Caco-2 (cell line): Measurements from ENCODE around the gene MINDY1. TPM values are rescaled to one million over a fixed set of nuclear protein-coding genes. Genes with fewer than 3 reads are reported as not detected.

Experiments
- BruUV-seq: library from RNA; stranded (reverse); fragments of 400-500 nt; replicated peaks from 2 replicates; lab custom pipeline; 2021; lab: Mats Ljungman, UMichigan
- CTCF ChIA-PET: fragments of 300-600 bp; sonication (Branson Sonifier 250); formaldehyde crosslinking; loops from one replicate; lab custom pipeline; 2022; ENCODE audit warnings: antibody characterized with exemption; lab: Charles Lee
- POLR2A ChIA-PET: fragments of 300-600 bp; sonication (Branson Sonifier 250); formaldehyde crosslinking; loops from one replicate; lab custom pipeline; 2022; ENCODE audit warnings: antibody characterized with exemption; lab: Charles Lee
- DNase-seq, 2 experiments: peaks; one replicate each; pipeline versions ENCODE4 v3.0.0 to v3.0.0-alpha.2; 2020 to 2022
- H3K27me3 ChIP-seq: replicated peaks from 2 replicates; pipeline ENCODE4 v1.6.0; 2011; ENCODE audit warnings: low read length; ENCODE audit not compliant: control insufficient read depth, insufficient read depth
- H3K36me3 ChIP-seq: 2 replicates; pipeline ENCODE4 v1.5.1; 2011; ENCODE audit warnings: low read length; ENCODE audit not compliant: control insufficient read depth, insufficient read depth
- H3K4me1 ChIP-seq: fragments of 250-450 bp; sonication (Bioruptor Pico); 2 replicates; pipeline ENCODE4 v1.5.1; 2020; ENCODE audit warnings: mild to moderate bottlenecking
- H3K4me3 ChIP-seq: 2 replicates; pipeline ENCODE4 v1.5.1; 2011; ENCODE audit warnings: low read depth, mild to moderate bottlenecking, control low read depth, low read length
- H3K9me3 ChIP-seq: fragments of 250-450 bp; sonication (Bioruptor Pico); 2 replicates; pipeline ENCODE4 v1.5.1; 2020; ENCODE audit warnings: mild to moderate bottlenecking, moderate library complexity
- H3K27ac Mint-ChIP-seq: one replicate; pipeline ENCODE4 v1.8.0; 2022; ENCODE audit warnings: mixed read lengths; ENCODE audit not compliant: unreplicated experiment
- H3K27me3 Mint-ChIP-seq: one replicate; pipeline ENCODE4 v1.8.0; 2022; ENCODE audit warnings: mixed read lengths; ENCODE audit not compliant: insufficient read depth, unreplicated experiment
- H3K36me3 Mint-ChIP-seq: one replicate; pipeline ENCODE4 v1.8.0; 2022; ENCODE audit warnings: mild to moderate bottlenecking, mixed read lengths; ENCODE audit not compliant: insufficient read depth, unreplicated experiment
- H3K4me1 Mint-ChIP-seq: one replicate; pipeline ENCODE4 v1.8.0; 2022; ENCODE audit warnings: low read depth, mixed read lengths; ENCODE audit not compliant: unreplicated experiment
- H3K4me3 Mint-ChIP-seq: one replicate; pipeline ENCODE4 v1.8.0; 2022; ENCODE audit warnings: mild to moderate bottlenecking, moderate library complexity, mixed read lengths; ENCODE audit not compliant: unreplicated experiment
- H3K9me3 Mint-ChIP-seq: one replicate; pipeline ENCODE4 v1.8.0; 2022; ENCODE audit warnings: mixed read lengths; ENCODE audit not compliant: unreplicated experiment
- intact Hi-C: fragments of 100-400 bp; cut with micrococcal nuclease; formaldehyde crosslinking; loops from one replicate; pipeline ENCODE4 v1.10.0; 2022; ENCODE audit not compliant: unreplicated experiment
- total RNA-seq: library from RNA; stranded (reverse); gene quantifications from 2 replicates; pipeline ENCODE4 v1.2.3, GENCODE V29; 2022
- TF ChIP-seq, protein P1 (sequence below), 2 experiments: fragments of 200-600 bp in 1 of 2; IDR thresholded peaks; 1 replicate in 1 of 2; 2 replicates in 1 of 2; pipeline versions ENCODE4 v1.5.1 to v1.8.0; 2011 to 2022; ENCODE audit warnings: antibody characterized with exemption in 1 of 2, control low read depth in 1 of 2, inconsistent platforms in 1 of 2, low read depth in 1 of 2, low read length in 1 of 2, mild to moderate bottlenecking in 1 of 2, moderate library complexity in 1 of 2; ENCODE audit not compliant: insufficient read depth in 1 of 2, severe bottlenecking in 1 of 2, unreplicated experiment in 1 of 2

Gene MINDY1
- total RNA-seq, 1 experiment from 2014 or later: 15.6 TPM

DNA sequence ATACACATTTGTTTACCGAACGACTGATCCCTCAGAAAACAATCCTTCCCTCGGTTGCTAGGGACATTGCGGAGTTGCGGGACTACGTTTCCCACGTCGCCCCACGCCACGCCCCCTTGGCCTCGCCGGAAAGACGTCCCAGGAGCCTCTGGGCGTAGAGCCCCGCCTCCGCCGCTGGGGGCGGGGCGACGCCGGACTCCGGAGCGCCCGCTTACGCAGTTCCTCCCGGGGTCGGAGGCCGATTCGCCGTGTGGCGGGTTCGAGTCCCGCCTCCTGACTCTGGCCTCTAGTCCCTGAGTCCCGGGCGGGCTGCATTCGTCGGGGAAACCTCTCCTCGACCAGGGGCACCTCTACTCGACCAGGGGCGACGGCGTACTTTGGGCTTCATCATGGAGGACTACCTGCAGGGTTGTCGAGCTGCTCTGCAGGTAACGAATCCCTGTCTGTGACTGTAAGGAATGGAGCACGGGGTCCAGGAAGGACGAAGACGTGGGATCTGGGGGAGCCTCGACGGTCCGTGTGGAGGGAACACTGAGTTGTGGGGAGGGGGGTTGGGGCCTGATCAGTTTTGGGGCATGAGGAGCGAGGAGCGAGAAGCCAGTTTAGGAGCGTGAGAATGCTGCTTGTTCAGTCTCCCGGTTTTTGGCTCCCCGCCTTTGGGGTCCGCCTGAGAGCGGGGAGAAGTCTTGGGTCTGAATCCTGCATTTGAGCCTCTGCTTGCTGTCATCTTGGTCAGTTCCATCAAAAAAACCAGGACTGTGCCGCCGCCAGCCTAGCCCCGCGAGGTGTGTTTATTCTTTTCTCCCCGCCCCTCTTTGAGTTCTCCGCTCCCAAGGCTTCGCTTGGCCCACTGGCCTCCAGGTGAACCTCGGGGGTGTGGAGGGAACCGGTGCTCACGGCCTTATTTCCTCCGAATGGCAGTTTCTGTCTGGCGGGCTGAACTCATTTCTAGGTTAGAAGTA lies 1.8 kb upstream of the MINDY1 start, which contains the start of gene PRUNE1:
Gene PRUNE1, plus strand, starts transcription at position 206 of the 962 bp plus-strand sequence. Its CDS starts 184 bp downstream, at position 390.
- H3K9me3 Mint-ChIP-seq: no peaks in the 10 kb centered on the region
- peaks cover 19% of the 10 kb centered on the region for H3K36me3 Mint-ChIP-seq
- intact Hi-C loops: loop anchor here (5.0 to 10.0 kb wide), 2 partner anchors 81 to 444 kb away; partner anchors contain the start of gene SETDB1
- Histone ChIP-seq H3K4me3 (peak within 1 kb of the TSS; percentile 71), H3K9me3 (no peaks in the 10 kb centered on the region), H3K36me3 (no peaks in the 10 kb centered on the region), H3K4me1 (peaks cover 48% of the 10 kb centered on the region), H3K27me3 (no peaks in the 10 kb centered on the region)
- BruUV-seq: no TSS peak
- ChIA-PET CTCF (no interaction called here), POLR2A (no interaction called here)
- H3K27me3 Mint-ChIP-seq: no peaks in the 10 kb centered on the region
- peak within 1 kb of the TSS; percentile 99 for H3K27ac Mint-ChIP-seq
- peak within 1 kb of the TSS; percentile 92 for H3K4me3 Mint-ChIP-seq
- DNase-seq: peak; percentile 96 to 97
- TF ChIP-seq, protein P1, sequence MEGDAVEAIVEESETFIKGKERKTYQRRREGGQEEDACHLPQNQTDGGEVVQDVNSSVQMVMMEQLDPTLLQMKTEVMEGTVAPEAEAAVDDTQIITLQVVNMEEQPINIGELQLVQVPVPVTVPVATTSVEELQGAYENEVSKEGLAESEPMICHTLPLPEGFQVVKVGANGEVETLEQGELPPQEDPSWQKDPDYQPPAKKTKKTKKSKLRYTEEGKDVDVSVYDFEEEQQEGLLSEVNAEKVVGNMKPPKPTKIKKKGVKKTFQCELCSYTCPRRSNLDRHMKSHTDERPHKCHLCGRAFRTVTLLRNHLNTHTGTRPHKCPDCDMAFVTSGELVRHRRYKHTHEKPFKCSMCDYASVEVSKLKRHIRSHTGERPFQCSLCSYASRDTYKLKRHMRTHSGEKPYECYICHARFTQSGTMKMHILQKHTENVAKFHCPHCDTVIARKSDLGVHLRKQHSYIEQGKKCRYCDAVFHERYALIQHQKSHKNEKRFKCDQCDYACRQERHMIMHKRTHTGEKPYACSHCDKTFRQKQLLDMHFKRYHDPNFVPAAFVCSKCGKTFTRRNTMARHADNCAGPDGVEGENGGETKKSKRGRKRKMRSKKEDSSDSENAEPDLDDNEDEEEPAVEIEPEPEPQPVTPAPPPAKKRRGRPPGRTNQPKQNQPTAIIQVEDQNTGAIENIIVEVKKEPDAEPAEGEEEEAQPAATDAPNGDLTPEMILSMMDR (IDR thresholded peaks at IDR 0.05; ENCODE audit: insufficient read depth in 1 of 2, low read depth in 1 of 2, low read length in 1 of 2, severe bottlenecking in 1 of 2, unreplicated experiment in 1 of 2): no peak
- peaks cover 23% of the 10 kb centered on the region for H3K4me1 Mint-ChIP-seq

DNA sequence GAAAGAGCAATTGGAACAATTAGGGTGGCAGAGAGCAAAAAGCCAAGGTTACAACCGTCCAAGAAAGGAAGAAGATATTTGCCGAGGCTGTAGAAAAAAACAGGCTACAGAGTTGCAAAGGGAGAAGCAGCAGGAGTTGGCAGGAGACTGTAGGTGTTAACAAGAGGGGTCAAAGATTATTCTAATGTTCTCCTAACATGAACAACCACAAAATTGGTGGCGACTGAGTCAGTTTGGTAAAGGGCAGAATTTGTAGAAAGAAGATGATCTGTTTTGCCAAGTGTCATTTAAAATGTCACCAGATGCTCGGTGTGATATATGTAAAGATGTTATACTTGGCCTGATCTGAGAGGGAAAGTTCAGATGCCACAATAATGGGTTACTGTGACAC lies 1.1 kb upstream of the MINDY1 start:
- Mint-ChIP-seq H3K27ac (peak overlapping the region; percentile 99), H3K27me3 (no peaks in the 10 kb centered on the region), H3K4me3 (peak overlapping the region; percentile 92), H3K9me3 (no peaks in the 10 kb centered on the region), H3K36me3 (peaks cover 18% of the 10 kb centered on the region), H3K4me1 (peaks cover 21% of the 10 kb centered on the region)
- H3K4me3 ChIP-seq: peak overlapping the region; percentile 71
- ChIA-PET POLR2A (no interaction called here), CTCF (no interaction called here)
- peaks cover 44% of the 10 kb centered on the region for H3K4me1 ChIP-seq
- no TSS peak for BruUV-seq
- H3K9me3 ChIP-seq: no peaks in the 10 kb centered on the region
- DNase-seq: no peak
- intact Hi-C loops: loop anchor here (5.0 to 10.0 kb wide), 2 partner anchors 81 to 443 kb away; partner anchors contain the start of gene SETDB1
- H3K36me3 ChIP-seq: no peaks in the 10 kb centered on the region
- TF ChIP-seq, protein P1 (IDR thresholded peaks at IDR 0.05; ENCODE audit: insufficient read depth in 1 of 2, low read depth in 1 of 2, low read length in 1 of 2, severe bottlenecking in 1 of 2, unreplicated experiment in 1 of 2): no peak
- no peaks in the 10 kb centered on the region for H3K27me3 ChIP-seq

DNA sequence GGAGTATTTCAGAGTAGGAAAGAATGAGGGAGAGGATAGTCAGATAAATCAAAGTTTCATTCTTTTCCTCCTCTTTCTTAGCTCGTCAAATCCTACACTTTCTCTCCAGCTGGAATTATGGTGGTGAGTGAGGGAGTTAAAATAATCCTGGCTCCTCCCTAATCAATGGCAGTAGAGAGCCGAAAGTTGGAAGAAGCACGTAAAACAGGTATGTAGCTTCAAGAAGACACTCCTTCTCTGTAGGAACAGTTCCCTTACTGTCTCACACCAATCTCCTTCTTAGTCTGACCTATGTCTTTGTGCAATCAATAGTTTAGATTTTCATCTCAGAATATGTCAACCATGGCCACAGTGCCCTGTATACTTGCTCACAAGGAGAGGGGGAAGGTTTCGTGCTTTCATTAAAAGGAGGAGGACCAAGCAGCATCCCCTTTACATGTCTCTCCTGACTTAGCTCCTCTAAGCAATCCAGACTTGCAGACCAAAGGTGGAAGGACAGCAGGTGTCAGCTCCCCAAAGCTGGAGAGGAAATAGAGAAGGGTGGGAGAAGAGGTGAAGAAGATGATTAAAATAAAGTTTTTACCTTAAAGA lies 878 bp downstream of the MINDY1 start:
- POLR2A ChIA-PET: interaction anchor here (0.5 to 1.5 kb wide), 7 partner anchors 9 to 427 kb away, joined by 3 to 11 read pairs (median 6); partner anchors contain the start of genes ANXA9 and MCL1
- intact Hi-C loops: loop anchor here (1.0 to 10.0 kb wide), 3 partner anchors 27 to 441 kb away; partner anchors contain the start of gene SETDB1
- Mint-ChIP-seq H3K4me1 (peaks cover 26% of the 10 kb centered on the region), H3K27me3 (no peaks in the 10 kb centered on the region), H3K4me3 (peak overlapping the region; percentile 92), H3K36me3 (peaks cover 10% of the 10 kb centered on the region), H3K27ac (peak overlapping the region; percentile 99), H3K9me3 (no peaks in the 10 kb centered on the region)
- no TSS peak for BruUV-seq
- CTCF ChIA-PET: interaction anchor here (0.6 to 3.0 kb wide), 15 partner anchors 10 to 427 kb away, joined by 3 to 50 read pairs (median 4); partner anchors contain the start of genes ANXA9, C1orf56 and MCL1
- TF ChIP-seq, protein P1 (IDR thresholded peaks at IDR 0.05; ENCODE audit: insufficient read depth in 1 of 2, low read depth in 1 of 2, low read length in 1 of 2, severe bottlenecking in 1 of 2, unreplicated experiment in 1 of 2): no peak
- Histone ChIP-seq H3K27me3 (no peaks in the 10 kb centered on the region), H3K4me1 (peaks cover 28% of the 10 kb centered on the region), H3K9me3 (no peaks in the 10 kb centered on the region), H3K36me3 (no peaks in the 10 kb centered on the region), H3K4me3 (peak overlapping the region; percentile 64)
- DNase-seq: no peak
